DMS53 treated with DMSO at 0.1 percent for 48 hours (cell line): Measurements from ENCODE around the gene MICAL2.

Source experiments
- DNase-seq: peaks from one replicate; lab custom pipeline; 2025; ENCODE audit not compliant: unreplicated experiment; lab: John Stamatoyannopoulos, UW

The MICAL2 gene

GRCh38 chr11:12280199-12280837 lies 169.9 kb downstream of the MICAL2 start:
- peak; percentile 82 for DNase-seq

GRCh38 chr11:12280838-12281565 lies 170.6 kb downstream of the MICAL2 start:
- DNase-seq: no peak

GRCh38 chr11:12281571-12282478 lies 171.4 kb downstream of the MICAL2 start:
- peak; percentile 76 for DNase-seq

GRCh38 chr11:12282676-12283075 lies 172.3 kb downstream of the MICAL2 start:
- DNase-seq: no peak

GRCh38 chr11:12284316-12285050 lies 174.1 kb downstream of the MICAL2 start:
- no peak for DNase-seq

- DNase-seq: no peak
Observed at GRCh38 chr11:12285106-12285505, 174.7 kb downstream of the MICAL2 start.

- no peak for DNase-seq
Observed at GRCh38 chr11:12285811-12286222, 175.4 kb downstream of the MICAL2 start.

GRCh38 chr11:12286606-12287005 lies 176.2 kb downstream of the MICAL2 start:
- DNase-seq: no peak

GRCh38 chr11:12287009-12287373 lies 176.6 kb downstream of the MICAL2 start:
- no peak for DNase-seq

- DNase-seq: no peak
Observed at GRCh38 chr11:12287374-12288211, 177.2 kb downstream of the MICAL2 start.

GRCh38 chr11:12288212-12288930 lies 178.0 kb downstream of the MICAL2 start:
- DNase-seq: peak; percentile 57

GRCh38 chr11:12288931-12289666 lies 178.7 kb downstream of the MICAL2 start:
- no peak for DNase-seq

GRCh38 chr11:12289667-12290476 lies 179.5 kb downstream of the MICAL2 start:
- no peak for DNase-seq

GRCh38 chr11:12290477-12290922 lies 180.1 kb downstream of the MICAL2 start:
- no peak for DNase-seq

GRCh38 chr11:12291313-12291712 lies 180.9 kb downstream of the MICAL2 start:
- DNase-seq: no peak

GRCh38 chr11:12291766-12292165 lies 181.4 kb downstream of the MICAL2 start:
- DNase-seq: no peak

- DNase-seq: no peak
Observed at GRCh38 chr11:12292766-12293165, 182.4 kb downstream of the MICAL2 start.

- no peak for DNase-seq
Observed at GRCh38 chr11:12293486-12293885, 183.1 kb downstream of the MICAL2 start.
